GM12873 (cell line): ENCODE data around the gene TBC1D22A.

ENCODE experiments used
- CTCF ChIP-seq: IDR thresholded peaks from 2 replicates; pipeline ENCODE4 v1.5.1; 2012; ENCODE audit warnings: low read depth, mild to moderate bottlenecking, moderate library complexity, low read length, control low read depth; ENCODE audit not compliant: insufficient read depth; ENCODE audit errors: missing control alignments

The TBC1D22A gene

GRCh38 chr22:47007496-47007895 is 245.0 kb downstream of the TBC1D22A start:
- no peak for TF ChIP-seq CTCF

- no peak for TF ChIP-seq CTCF
Measured at GRCh38 chr22:47008208-47008885, 245.9 kb downstream of the TBC1D22A start.

GRCh38 chr22:47009304-47010101 is 247.1 kb downstream of the TBC1D22A start:
- no peak for TF ChIP-seq CTCF

GRCh38 chr22:47010211-47010610 is 247.8 kb downstream of the TBC1D22A start:
- no peak for TF ChIP-seq CTCF

- TF ChIP-seq CTCF = no peak
Measured at GRCh38 chr22:47011131-47011858, 248.8 kb downstream of the TBC1D22A start.

- TF ChIP-seq CTCF = no peak
Measured at GRCh38 chr22:47011859-47012258, 249.4 kb downstream of the TBC1D22A start.

- peak; percentile 17 for TF ChIP-seq CTCF
Measured at GRCh38 chr22:47012589-47013370, 250.3 kb downstream of the TBC1D22A start.
